Activated CD4-positive, alpha-beta T cell treated with anti-CD3 and anti-CD28 coated beads, Interleukin-2, Interleukin-4, amounts not matched to agents 100 ng/mL and 50 ng/mL, durations not matched to agents 16 hours and 8 hours (primary cell): ENCODE data around the gene PHOX2B.
A peak's percentile ranks its signal among the peaks of the same experiment; 100 is the strongest.

Experiments used
- DNase-seq: peaks from one replicate; pipeline ENCODE4 v3.0.0-alpha.2; 2020; ENCODE audit warnings: low spot score

Gene PHOX2B

GRCh38 chr4:41748571-41749475 lies at the start of gene PHOX2B:
PHOX2B (minus strand) TSS chr4:41748725; CDS start chr4:41748610, 115 bp downstream.
- DNase-seq, result no peak

- DNase-seq, result no peak
Measured at GRCh38 chr4:41797260-41797659, 48.7 kb upstream of the PHOX2B start.

- DNase-seq, result no peak
Measured at GRCh38 chr4:41796545-41797210, 48.2 kb upstream of the PHOX2B start.

GRCh38 chr4:41795796-41796385 lies 47.4 kb upstream of the PHOX2B start:
- no peak for DNase-seq

- DNase-seq, result no peak
Measured at GRCh38 chr4:41792166-41792565, 43.6 kb upstream of the PHOX2B start.

GRCh38 chr4:41791557-41791956 lies 43.0 kb upstream of the PHOX2B start:
- DNase-seq, result no peak

- DNase-seq, result no peak
Measured at GRCh38 chr4:41787931-41788330, 39.4 kb upstream of the PHOX2B start.

- no peak for DNase-seq
Measured at GRCh38 chr4:41785665-41786064, 37.1 kb upstream of the PHOX2B start.

- DNase-seq, result no peak
Measured at GRCh38 chr4:41784191-41784979, 35.9 kb upstream of the PHOX2B start.

GRCh38 chr4:41776466-41776865 lies 27.9 kb upstream of the PHOX2B start:
- no peak for DNase-seq

GRCh38 chr4:41763729-41764128 lies 15.2 kb upstream of the PHOX2B start:
- no peak for DNase-seq

- no peak for DNase-seq
Measured at GRCh38 chr4:41758884-41759283, 10.4 kb upstream of the PHOX2B start.

GRCh38 chr4:41757521-41758156 lies 9.1 kb upstream of the PHOX2B start:
- DNase-seq, result peak; percentile 23

GRCh38 chr4:41753942-41754341 lies 5.4 kb upstream of the PHOX2B start:
- no peak for DNase-seq

GRCh38 chr4:41752081-41752836 lies 3.7 kb upstream of the PHOX2B start:
- DNase-seq, result no peak

GRCh38 chr4:41751449-41752061 lies 3.0 kb upstream of the PHOX2B start:
- peak; percentile 7 for DNase-seq

- DNase-seq, result no peak
Measured at GRCh38 chr4:41750626-41751448, 2.3 kb upstream of the PHOX2B start.

GRCh38 chr4:41750121-41750625 lies 1.6 kb upstream of the PHOX2B start:
- no peak for DNase-seq

- DNase-seq, result no peak
Measured at GRCh38 chr4:41749631-41750039, 1.1 kb upstream of the PHOX2B start.
